Hepatocyte (in vitro differentiated cells): ENCODE data around the gene TGFB1. TPM values are rescaled to one million over a fixed set of nuclear protein-coding genes. Genes with fewer than 3 reads are reported as not detected.
"Not testable (repeated sequence)": the region's sequence is repeated elsewhere in the genome, so short reads cannot be mapped to it uniquely, and the experiment has no call there.

Source experiments
- DNase-seq: peaks from one replicate; pipeline ENCODE4 v3.0.0-alpha.2; 2016; ENCODE audit warnings: low spot score
- H2AFZ ChIP-seq: fragments of 200-600 bp; sonication (generic); 2 replicates; pipeline ENCODE4 v1.6.0; 2016; ENCODE audit warnings: antibody characterized with exemption, mild to moderate bottlenecking
- H3K27ac ChIP-seq: fragments of 200-600 bp; sonication (generic); 2 replicates; pipeline ENCODE4 v1.5.1; 2016; ENCODE audit warnings: mild to moderate bottlenecking
- H3K27me3 ChIP-seq: fragments of 200-600 bp; sonication (generic); 2 replicates; pipeline ENCODE4 v1.6.1; 2016
- H3K36me3 ChIP-seq: fragments of 200-600 bp; sonication (generic); replicated peaks from 2 replicates; pipeline ENCODE4 v1.5.1; 2016; ENCODE audit warnings: low read depth; ENCODE audit not compliant: insufficient read depth
- H3K4me1 ChIP-seq: fragments of 200-600 bp; sonication (generic); 2 replicates; pipeline ENCODE4 v1.5.1; 2016; ENCODE audit warnings: mild to moderate bottlenecking, moderate library complexity; ENCODE audit not compliant: insufficient read depth
- H3K4me2 ChIP-seq: fragments of 200-600 bp; sonication (generic); 2 replicates; pipeline ENCODE4 v1.6.0; 2016
- H3K4me3 ChIP-seq: fragments of 200-600 bp; sonication (generic); 2 replicates; pipeline ENCODE4 v1.5.1; 2016; ENCODE audit warnings: mild to moderate bottlenecking
- H3K79me2 ChIP-seq: fragments of 200-600 bp; sonication (generic); 2 replicates; pipeline ENCODE4 v1.6.0; 2017; ENCODE audit warnings: mild to moderate bottlenecking
- H3K9me2 ChIP-seq: fragments of 200-600 bp; sonication (generic); replicated peaks from 2 replicates; pipeline ENCODE4 v1.6.0; 2017; ENCODE audit warnings: mild to moderate bottlenecking; ENCODE audit not compliant: insufficient read depth
- H3K9me3 ChIP-seq: fragments of 200-600 bp; sonication (generic); 2 replicates; pipeline ENCODE4 v1.5.1; 2016; ENCODE audit warnings: low read depth, mild to moderate bottlenecking
- H4K20me1 ChIP-seq: fragments of 200-600 bp; sonication (generic); 2 replicates; pipeline ENCODE4 v1.6.0; 2016; ENCODE audit warnings: mild to moderate bottlenecking; ENCODE audit not compliant: insufficient read depth, poor library complexity, severe bottlenecking
- CTCF ChIP-seq: fragments of 200-600 bp; sonication (generic); IDR thresholded peaks from 2 replicates; pipeline ENCODE4 v1.5.1; 2016; ENCODE audit warnings: antibody characterized with exemption, mild to moderate bottlenecking; ENCODE audit not compliant: poor library complexity
- EZH2 ChIP-seq: fragments of 200-600 bp; sonication (generic); IDR thresholded peaks from 2 replicates; pipeline ENCODE4 v1.6.1; 2016; ENCODE audit warnings: antibody characterized with exemption, mild to moderate bottlenecking, borderline replicate concordance
- EZH2phosphoT487 ChIP-seq: fragments of 200-600 bp; sonication (generic); IDR thresholded peaks from one replicate; pipeline ENCODE4 v1.6.1; 2018; ENCODE audit warnings: antibody characterized with exemption, mild to moderate bottlenecking, low read depth, moderate library complexity; ENCODE audit not compliant: unreplicated experiment, severe bottlenecking
- WGBS: methylation state at CpG from one replicate; pipeline ENCODE4 v1.1.6; 2016; ENCODE audit warnings: low lambda C conversion rate; ENCODE audit errors: missing lambda C conversion rate; 5-methylcytosine and 5-hydroxymethylcytosine counted together
- polyA plus RNA-seq: library from polyadenylated mRNA; unstranded; fragments of >200 nt; fragmentation: Nextera tagmentation; extraction: Ambion mirVana; gene quantifications from 2 replicates; pipeline ENCODE4 v1.2.1, GENCODE V29; 2016
- total RNA-seq: library from RNA; depleted of rRNA; stranded (reverse); fragments of >200 nt; gene quantifications from 2 replicates; pipeline ENCODE4 v1.2.3, GENCODE V29; 2014

Gene TGFB1
- total and polyA plus RNA-seq, 2 experiments from 2014 or later = 17.1 to 122 TPM

- DNase-seq = no peak
- peaks cover 6% of the 10 kb centered on the region for H3K4me1 ChIP-seq
- H3K4me2 ChIP-seq = peak overlapping the region; percentile 89
- H3K4me3 ChIP-seq = peak overlapping the region; percentile 80
- H3K27me3 ChIP-seq = peaks cover 5% of the 10 kb centered on the region
- H2AFZ ChIP-seq = no peak overlapping the region
- 17% methylated on average over 21 of the region's 22 CpGs for WGBS
- H3K36me3 ChIP-seq = no peaks in the 10 kb centered on the region
- H3K9me3 ChIP-seq = no peaks in the 10 kb centered on the region
- H3K9me2 ChIP-seq = no peaks in the 10 kb centered on the region
- H3K27ac ChIP-seq = no peak overlapping the region
- no peak for TF ChIP-seq EZH2phosphoT487
- no peak for TF ChIP-seq EZH2
- no peak for TF ChIP-seq CTCF
- peaks cover 10% of the 10 kb centered on the region for H4K20me1 ChIP-seq
- peaks cover 37% of the 10 kb centered on the region for H3K79me2 ChIP-seq
Observed at GRCh38 chr19:41350735-41351338, 2.9 kb downstream of the TGFB1 start.

GRCh38 chr19:41346916-41347315 is 6.8 kb downstream of the TGFB1 start:
- H3K27ac ChIP-seq, H4K20me1 ChIP-seq, H3K36me3 ChIP-seq, H3K9me2 ChIP-seq, H3K4me3 ChIP-seq, H3K4me2 ChIP-seq, DNase-seq, H3K27me3 ChIP-seq, H2AFZ ChIP-seq, H3K9me3 ChIP-seq, H3K4me1 ChIP-seq: not testable (repeated sequence)
- H3K79me2 ChIP-seq = peaks cover 27% of the 10 kb centered on the region
- 94% methylated on average over 9 of the region's 9 CpGs for WGBS

GRCh38 chr19:41344162-41344561 is 9.6 kb downstream of the TGFB1 start:
- DNase-seq = no peak
- no peak overlapping the region for H2AFZ ChIP-seq
- no peaks in the 10 kb centered on the region for H3K4me1 ChIP-seq
- H3K79me2 ChIP-seq = peaks cover 4% of the 10 kb centered on the region
- no peak for TF ChIP-seq EZH2
- TF ChIP-seq EZH2phosphoT487 = no peak
- TF ChIP-seq CTCF = no peak
- no peaks in the 10 kb centered on the region for H3K9me3 ChIP-seq
- no peak overlapping the region for H3K4me3 ChIP-seq
- H3K27ac ChIP-seq = no peak overlapping the region
- no peak overlapping the region for H3K4me2 ChIP-seq
- no peaks in the 10 kb centered on the region for H3K36me3 ChIP-seq
- H3K27me3 ChIP-seq = no peaks in the 10 kb centered on the region
- no peaks in the 10 kb centered on the region for H4K20me1 ChIP-seq
- no peaks in the 10 kb centered on the region for H3K9me2 ChIP-seq
- 100% methylated on average over 2 of the region's 2 CpGs for WGBS

- no peak for DNase-seq
- H3K4me3 ChIP-seq = no peak overlapping the region
- H4K20me1 ChIP-seq = no peaks in the 10 kb centered on the region
- no peaks in the 10 kb centered on the region for H3K9me2 ChIP-seq
- H3K79me2 ChIP-seq = no peaks in the 10 kb centered on the region
- TF ChIP-seq EZH2 = no peak
- TF ChIP-seq CTCF = peak; percentile 34
- no peak overlapping the region for H3K4me2 ChIP-seq
- H3K9me3 ChIP-seq = no peaks in the 10 kb centered on the region
- H2AFZ ChIP-seq = no peak overlapping the region
- no peaks in the 10 kb centered on the region for H3K36me3 ChIP-seq
- H3K27ac ChIP-seq = no peak overlapping the region
- 93% methylated on average over 17 of the region's 20 CpGs for WGBS
- no peaks in the 10 kb centered on the region for H3K27me3 ChIP-seq
- H3K4me1 ChIP-seq = no peaks in the 10 kb centered on the region
Observed at GRCh38 chr19:41341669-41342490, 11.8 kb downstream of the TGFB1 start.
